Islet precursor cell (in vitro differentiated cells): ENCODE measurements around the gene ACADVL.

Experiments
- DNase-seq: peaks from one replicate; pipeline ENCODE4 v3.0.0-alpha.2; 2018

ACADVL gene

DNA sequence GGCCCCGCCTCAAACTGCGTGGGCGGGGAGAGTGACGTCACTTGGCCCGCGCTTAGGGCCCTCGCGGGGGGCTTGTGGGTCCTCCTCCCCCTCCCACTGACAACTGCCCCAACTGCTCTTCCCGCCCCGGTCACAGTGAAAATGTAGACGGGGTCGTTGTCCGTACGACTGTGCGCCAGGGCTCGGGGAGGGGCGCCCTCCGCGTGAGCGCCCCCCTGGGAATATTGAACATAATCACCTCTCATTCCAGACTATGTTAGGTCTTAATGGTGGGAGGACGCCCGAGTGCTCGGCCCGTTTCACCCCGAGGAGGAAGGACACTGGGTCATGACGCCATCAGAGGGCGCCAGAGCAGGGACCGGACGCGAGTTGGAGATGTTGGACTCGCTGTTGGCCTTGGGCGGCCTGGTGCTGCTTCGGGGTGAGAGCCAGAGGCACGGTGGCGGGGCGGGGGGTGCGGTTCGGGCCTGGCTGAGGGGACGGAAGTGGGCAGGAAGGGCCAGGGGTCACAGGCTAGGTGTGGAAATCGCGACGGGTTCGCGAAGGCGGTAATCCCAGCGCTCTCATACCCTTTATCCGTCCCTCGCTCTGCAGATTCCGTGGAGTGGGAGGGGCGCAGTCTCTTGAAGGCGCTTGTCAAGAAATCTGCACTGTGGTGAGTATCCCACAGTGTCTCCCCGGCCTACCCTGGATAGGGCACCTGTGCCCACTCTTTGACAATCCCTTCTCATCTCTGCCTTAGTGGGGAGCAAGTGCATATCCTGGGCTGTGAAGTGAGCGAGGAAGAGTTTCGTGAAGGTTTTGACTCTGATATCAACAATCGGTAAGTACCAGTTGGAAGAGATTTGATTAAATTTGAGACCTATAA lies 32.7 kb downstream of the ACADVL start, which contains the start of gene ELP5:
Gene ELP5, plus strand, starts transcription at position 40 of the 868 bp plus-strand sequence. Its CDS starts 336 bp downstream, at position 376.
- peak; percentile 98 for DNase-seq

DNA sequence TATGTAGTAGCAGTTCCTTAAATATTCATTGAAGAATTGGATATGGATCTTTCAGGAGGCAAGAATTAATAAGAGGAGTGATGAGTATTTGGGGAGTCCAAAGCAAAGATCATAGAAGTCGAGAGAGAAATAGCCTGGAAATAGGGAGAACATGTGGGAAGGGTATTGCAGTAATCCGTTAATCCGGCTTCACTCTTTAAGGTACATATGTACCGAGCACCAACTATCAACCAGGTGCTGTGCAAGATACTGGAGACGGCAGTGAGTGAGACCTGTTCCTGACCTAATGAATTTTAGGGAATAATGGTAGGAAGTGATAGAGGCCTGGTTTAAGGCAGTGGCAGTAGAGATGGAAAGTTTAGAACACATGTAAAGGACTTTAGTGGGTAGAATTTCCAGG lies 33.3 kb downstream of the ACADVL start:
- no peak for DNase-seq

DNA sequence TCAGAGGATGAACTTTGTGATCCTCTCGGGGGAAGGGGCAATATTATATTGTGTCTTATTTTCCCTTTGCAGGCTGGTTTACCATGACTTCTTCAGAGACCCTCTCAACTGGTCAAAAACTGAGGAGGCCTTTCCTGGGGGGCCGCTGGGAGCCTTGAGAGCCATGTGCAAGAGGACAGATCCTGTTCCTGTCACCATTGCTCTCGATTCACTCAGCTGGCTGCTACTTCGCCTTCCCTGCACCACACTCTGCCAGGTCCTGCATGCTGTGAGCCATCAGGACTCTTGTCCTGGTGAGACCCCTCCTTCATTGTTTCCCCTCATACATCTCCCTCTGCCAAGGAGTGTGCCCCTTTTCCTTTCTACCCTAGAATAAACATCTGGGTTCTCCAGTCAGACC lies 34.8 kb downstream of the ACADVL start:
- no peak for DNase-seq

DNA sequence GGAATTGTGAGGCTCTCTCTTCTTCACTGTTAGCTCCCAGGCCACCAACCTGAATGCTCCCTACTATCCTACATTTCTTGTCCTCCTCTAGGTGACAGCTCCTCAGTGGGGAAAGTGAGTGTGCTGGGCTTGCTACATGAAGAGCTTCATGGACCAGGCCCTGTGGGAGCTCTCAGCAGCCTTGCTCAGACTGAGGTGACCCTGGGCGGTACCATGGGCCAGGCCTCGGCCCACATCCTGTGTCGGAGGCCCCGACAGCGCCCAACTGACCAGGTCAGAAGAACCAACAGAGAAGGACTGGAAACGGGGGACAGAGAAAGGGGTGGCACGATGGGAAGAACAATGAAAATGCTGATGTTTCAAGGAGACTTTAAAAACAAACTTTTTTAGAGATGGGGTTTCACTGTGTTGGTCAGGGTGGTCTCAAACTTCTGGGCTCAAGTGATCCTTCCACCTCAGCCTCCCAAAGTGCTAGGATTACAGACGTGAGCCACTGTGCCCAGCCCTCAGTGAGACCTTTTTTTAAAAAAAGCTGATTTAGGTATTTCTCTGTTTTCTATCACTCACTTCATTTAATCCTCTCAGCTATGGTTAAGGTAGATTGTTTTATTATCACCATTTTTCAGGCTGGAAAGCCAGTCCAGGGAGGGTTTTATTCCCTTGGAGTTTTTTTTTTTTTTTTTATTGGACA lies 37.2 kb downstream of the ACADVL start:
- no peak for DNase-seq

DNA sequence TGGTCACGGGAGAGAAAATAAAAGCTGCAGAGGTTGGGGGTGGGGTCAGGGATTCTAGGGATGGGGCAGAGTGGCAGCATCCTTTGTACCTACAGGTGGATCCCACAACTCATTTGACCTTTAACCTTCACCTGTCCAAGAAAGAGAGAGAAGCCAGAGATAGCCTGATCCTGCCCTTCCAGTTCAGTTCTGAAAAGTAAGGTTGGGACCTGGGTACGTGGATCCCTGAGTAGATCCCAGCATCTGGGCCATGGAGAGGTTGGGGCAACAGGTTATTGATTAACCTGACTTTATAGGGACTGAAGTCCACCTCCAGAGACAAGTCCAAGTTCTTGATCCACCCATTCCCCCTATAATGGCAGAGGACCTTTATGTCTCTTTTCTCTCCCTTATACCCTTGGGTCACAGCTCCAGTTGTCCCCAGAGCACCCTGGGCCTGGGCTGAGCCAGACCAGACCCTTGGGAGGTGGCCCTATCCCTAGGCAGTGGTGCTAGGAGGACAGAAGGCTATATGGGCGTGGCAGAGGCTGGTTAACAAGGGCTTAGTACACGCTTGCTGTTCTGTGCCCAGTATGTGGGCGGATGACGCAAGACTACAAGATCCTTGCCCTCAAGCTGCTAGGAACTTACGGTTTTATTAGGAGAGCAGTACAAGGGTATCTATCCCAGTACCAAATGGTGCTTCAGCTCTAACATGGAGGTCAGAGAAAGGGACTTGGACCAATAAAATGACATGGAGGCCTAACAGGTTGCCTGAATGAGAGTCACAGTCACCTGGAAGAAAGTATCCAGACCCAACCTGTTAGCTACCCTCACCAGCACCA lies 39.2 kb downstream of the ACADVL start:
- DNase-seq = no peak

DNA sequence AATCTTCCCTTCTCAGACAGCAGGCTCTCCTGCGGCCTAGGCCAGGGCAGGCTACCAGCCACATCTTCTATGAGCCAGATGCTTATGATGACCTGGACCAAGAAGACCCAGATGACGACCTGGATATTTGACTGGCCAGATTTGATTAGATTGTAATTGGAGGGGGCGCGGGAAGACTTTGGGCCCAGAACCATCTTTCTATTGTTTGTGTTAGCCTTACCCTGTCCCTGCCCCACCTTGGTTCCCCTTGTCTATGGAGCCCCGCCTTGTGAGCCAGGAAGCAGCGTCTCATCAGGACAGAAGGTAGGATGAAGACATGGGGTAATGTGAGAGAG lies 39.8 kb downstream of the ACADVL start:
- DNase-seq = no peak

DNA sequence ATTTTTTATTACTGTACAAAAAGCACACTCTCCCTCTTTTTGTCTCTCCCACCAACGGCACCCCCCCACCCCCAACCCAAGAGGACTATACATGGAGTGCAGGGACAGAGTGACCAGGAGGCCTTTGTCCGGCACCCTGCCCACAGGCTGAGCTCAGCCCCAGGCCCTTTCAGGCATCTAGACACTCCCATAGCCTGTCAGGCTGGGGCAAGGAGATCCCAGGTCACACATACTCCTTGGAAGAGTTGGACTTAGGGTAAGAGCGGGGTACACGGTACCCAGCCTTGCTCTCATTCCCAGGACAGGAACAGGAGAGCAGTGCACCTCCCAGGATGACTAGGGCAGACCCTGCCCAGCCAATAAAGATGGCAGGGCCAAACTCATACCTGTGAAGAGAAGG lies 40.4 kb downstream of the ACADVL start:
- no peak for DNase-seq

DNA sequence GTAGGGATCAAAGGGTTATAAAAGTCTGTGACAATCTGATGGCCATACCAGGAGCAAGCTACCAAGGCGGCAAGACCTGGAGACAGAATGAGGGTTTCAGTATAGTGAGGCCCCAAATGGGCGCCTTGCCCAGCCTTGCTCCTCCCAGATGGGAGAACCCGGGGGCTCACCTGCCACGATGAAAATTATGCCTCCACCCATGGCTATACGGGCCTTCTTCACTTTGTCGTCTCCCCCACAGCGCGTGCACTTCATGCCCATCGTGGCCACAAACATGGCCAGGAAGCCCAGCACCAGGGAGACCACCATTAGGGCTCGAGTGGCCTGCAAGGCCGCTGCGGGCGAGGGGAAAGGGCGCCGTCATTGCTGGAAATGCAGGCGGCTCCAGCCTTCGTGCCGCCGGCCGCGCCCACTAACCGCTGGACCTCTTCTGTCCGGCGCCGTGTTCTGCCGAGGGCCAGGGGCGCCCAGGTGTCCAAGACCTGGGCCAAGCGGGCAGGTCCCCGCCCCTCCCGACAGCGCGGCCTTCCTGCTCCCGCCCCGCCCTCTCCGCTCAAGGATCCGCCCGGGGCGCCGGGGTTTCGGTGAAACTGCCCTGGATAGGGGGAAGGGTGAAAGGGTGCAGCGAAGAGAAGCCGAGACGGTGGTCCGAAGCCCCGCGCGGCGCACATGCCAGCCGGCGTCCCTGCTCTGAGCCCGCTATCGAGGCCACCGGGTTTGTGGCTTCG lies 41.1 kb downstream of the ACADVL start:
- DNase-seq = peak; percentile 93

DNA sequence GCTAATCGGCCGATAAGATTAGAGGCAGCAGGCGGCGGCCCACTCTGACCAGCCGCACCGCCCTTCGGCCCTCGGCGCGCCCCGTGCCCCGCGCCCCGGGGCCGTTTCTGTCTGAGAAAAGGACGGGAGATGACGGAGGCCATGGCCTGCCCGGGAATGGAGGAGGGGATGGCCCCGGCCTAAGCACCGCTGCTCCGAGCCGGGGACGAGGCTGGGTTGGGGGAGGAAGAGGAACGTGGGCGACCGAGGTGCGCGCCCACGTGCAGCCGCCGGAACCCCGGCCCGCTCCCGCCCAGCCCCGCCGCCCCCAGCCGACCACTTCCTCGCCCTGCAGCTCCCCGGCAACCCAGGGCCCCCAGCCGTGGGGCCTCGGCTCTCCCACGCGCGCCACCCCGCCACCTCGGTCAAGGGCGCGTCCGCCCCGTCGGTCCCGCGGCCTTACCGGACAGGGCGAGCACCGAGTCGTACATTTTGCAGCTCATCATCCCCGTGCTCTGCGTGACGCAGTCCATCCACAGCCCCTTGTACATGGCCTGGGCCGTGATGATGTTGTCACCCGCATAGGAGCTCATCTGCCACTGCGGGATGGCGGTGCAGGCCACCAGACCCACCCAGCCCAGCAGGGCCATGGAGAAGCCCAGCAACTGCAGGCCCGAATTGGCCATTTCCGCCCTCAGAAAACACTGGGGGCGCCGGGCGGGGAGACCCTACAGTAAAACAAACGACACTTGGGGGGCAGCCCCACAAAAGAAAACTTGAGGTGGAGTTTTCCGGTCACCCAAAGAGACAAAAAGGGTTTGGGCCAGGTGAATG lies 41.8 kb downstream of the ACADVL start:
- peak; percentile 71 for DNase-seq

DNA sequence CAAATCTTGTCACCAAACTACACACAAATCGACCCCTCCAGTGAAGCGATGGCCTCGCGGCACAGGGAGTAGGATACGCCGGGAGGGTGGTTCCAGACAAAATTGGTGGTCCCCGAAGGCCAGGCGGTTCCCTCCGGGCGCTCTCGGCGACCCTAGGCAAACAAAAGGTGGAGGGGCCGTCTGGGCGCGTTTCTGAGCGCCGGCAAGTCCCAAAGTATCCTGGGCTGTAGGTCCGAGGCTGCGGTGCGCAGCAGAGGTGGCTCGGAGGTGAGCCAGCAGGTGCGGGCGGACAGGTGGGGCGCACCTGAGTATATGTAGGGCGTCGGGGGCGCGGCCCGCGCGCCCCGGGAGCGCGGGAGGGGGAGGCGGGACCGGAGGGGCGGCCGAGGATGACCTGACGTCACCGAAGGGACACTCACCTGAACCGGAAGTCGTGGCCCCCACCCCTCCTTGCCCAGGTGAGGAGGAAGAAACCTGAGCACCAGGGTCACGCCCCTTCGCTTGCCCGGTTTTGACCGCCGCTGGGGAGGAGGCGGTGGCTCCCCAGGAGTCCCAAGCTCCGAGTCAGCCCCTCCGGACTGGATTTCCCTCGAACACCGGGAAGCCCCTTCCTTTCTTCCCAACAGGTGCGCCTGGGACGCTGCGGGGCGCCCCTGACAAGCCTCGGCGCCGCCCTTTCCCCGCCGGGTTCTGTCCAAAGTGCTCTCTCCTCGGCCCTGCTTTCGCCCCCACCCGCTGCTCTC lies 42.6 kb downstream of the ACADVL start, which contains the start of gene CLDN7:
Gene CLDN7, minus strand, starts transcription at position 287 of the 743 bp plus-strand sequence. CDS start 435 bp downstream, outside the sequence.
- peak; percentile 92 for DNase-seq

DNA sequence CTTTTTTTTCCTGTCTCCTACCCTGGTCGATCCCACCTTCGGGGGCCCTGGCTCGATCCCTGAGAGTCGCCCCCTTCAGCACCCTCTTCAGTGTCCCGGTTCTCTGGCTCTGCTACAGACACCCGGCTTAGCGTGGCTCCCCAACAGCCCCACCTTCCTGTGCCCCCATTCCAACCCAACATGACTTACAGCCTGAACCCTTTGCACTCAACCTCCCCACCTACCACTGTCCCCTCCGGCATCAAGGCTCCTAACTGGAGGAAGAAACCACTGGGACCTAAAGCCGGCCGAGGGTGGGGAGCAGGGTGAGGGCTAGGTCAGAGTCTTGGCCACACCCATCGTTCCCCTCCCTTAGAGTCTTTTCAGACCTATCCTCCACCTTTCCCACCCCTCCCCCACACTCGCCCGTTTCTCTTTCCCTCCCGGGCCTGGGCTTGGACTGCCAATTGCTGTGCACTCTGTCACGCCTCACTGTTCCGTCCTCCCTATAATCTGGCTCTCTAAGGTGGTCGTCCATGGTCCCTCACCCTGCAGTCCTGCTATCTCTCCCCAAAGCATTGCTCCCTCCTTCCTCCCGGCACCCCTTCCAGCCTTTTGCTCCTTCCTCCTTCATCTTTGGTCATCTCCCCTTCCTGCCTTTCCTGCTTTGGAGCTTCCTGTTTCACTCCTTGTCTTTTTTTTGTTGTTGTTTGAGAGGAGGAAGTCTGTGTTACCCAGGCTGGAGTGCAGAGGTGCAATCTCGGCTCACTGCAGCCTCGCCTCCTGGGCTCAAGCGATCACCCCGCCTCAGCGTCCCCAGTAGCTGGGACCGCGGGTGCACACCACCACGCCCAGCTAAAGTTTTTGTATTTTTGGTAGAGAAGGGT lies 43.4 kb downstream of the ACADVL start:
- DNase-seq = peak; percentile 92

DNA sequence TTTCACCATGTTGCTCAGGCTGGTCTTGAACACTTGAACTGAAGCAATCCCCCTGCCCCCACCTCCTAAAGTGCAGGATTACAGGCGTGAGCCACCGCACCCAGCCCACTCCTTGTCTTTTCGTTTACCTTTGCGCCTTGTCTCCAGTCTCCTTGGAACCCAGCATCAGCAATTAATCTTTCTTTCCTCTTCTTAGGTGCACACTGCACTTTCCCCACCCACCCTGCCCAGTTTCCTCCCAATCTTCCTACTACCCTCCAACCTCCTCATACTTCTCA lies 44.0 kb downstream of the ACADVL start:
- DNase-seq = no peak

DNA sequence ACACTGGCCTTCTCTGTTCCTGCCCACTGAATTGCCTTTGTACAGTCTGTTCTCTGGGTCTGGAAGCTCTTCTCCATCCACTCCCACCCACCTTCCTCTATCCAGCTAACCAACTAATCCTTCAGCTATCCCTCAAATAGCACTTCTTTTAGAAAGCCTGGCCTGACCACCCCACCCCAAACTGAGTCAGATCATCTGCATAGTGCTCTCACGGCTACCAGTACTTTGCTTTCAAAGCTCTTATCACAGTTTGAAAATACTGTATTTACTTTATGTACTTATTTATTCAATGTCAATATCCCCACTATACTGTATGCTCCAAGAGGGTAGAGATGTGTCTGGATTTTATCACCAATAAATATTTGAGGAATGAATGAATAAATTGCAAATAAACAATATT lies 47.0 kb downstream of the ACADVL start:
- DNase-seq = no peak
